Measurements from ENCODE around the gene SMNDC1.

Gene SMNDC1

GRCh38 chr10:110244550-110244949, 60.2 kb downstream of the SMNDC1 start:
- no peak for DNase-seq (ENCODE audit: low read depth, low spot score)
- Histone ChIP-seq H3K9ac (ENCODE audit: insufficient read length) (no peak overlapping the region), H3K36me3 (ENCODE audit: insufficient read depth, low read length) (no peaks in the 10 kb centered on the region; the same call in 1 of the 2 replicates), H3K4me3 (no peak overlapping the region), H3K27ac (no peak overlapping the region), H3K9me3 (ENCODE audit: low read depth, low read length) (no peaks in the 10 kb centered on the region)
- no peak for TF ChIP-seq POLR2AphosphoS5 (IDR thresholded peaks at IDR 0.05; ENCODE audit: borderline replicate concordance, low read depth, low read length)
- TF ChIP-seq FOXP2 (optimal IDR thresholded peaks at IDR 0.05; ENCODE audit: control extremely low read depth, extremely low read length, insufficient read depth) = no peak
- no peak for TF ChIP-seq EZH2 (IDR thresholded peaks at IDR 0.05)

DNA sequence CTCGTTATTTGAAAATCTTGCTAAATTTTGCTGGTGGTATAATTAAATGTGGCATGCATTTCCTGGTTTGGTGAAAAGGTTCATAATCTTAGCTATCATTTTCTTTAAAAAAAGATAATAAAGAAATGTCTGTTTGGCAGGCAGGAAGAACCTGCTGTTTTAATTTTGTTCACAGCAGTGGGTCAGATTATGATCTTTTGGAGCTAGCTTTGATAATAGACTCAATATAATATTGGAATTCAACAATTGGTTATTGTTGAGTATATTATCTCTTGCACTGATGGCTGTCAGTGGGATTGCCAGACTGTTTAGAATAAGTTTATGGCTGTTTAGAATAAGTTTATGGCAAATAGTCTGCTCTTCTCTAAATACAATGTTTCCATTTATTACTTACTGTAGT, 62.2 kb downstream of the SMNDC1 start:
- Histone ChIP-seq H3K27ac (no peak overlapping the region), H3K36me3 (ENCODE audit: insufficient read depth, low read length) (peaks cover 7% of the 10 kb centered on the region; the same call in 1 of the 2 replicates), H3K4me3 (no peak overlapping the region), H3K9me3 (ENCODE audit: low read depth, low read length) (no peaks in the 10 kb centered on the region), H3K9ac (ENCODE audit: insufficient read length) (no peak overlapping the region)
- DNase-seq (ENCODE audit: low read depth, low spot score) = no peak
- TF ChIP-seq FOXP2 (optimal IDR thresholded peaks at IDR 0.05; ENCODE audit: control extremely low read depth, extremely low read length, insufficient read depth) (no peak), EZH2 (IDR thresholded peaks at IDR 0.05) (no peak), POLR2AphosphoS5 (IDR thresholded peaks at IDR 0.05; ENCODE audit: borderline replicate concordance, low read depth, low read length) (no peak)

GRCh38 chr10:110241841-110242240, 62.9 kb downstream of the SMNDC1 start:
- H3K9ac ChIP-seq (ENCODE audit: insufficient read length) = no peak overlapping the region
- no peak overlapping the region for H3K4me3 ChIP-seq
- peaks cover 13% of the 10 kb centered on the region; the same call in 1 of the 2 replicates for H3K36me3 ChIP-seq (ENCODE audit: insufficient read depth, low read length)
- TF ChIP-seq FOXP2 (optimal IDR thresholded peaks at IDR 0.05; ENCODE audit: control extremely low read depth, extremely low read length, insufficient read depth) = no peak
- no peak for TF ChIP-seq POLR2AphosphoS5 (IDR thresholded peaks at IDR 0.05; ENCODE audit: borderline replicate concordance, low read depth, low read length)
- TF ChIP-seq EZH2 (IDR thresholded peaks at IDR 0.05) = no peak
- H3K27ac ChIP-seq = no peak overlapping the region
- no peaks in the 10 kb centered on the region for H3K9me3 ChIP-seq (ENCODE audit: low read depth, low read length)
- no peak for DNase-seq (ENCODE audit: low read depth, low spot score)

DNA sequence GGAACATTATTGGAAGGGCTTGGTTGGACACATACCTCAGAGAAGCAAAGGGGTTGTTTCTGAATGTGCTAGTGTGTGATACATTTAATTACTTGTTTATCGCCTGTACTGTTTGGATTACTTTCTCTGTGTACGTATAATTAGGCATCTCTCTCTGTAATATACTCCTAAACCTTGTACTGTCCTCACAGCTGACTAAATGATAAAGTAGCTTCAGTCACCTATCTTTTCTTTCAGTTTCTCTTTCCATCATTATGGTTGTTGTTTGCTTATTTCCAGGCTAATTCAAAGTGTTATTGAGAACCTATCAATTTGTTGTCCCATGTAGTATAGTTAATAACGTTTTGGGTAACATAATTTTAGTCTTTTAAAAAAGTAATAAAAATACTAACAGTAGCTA, 63.3 kb downstream of the SMNDC1 start:
- TF ChIP-seq FOXP2 (optimal IDR thresholded peaks at IDR 0.05; ENCODE audit: control extremely low read depth, extremely low read length, insufficient read depth) (no peak), EZH2 (IDR thresholded peaks at IDR 0.05) (no peak), POLR2AphosphoS5 (IDR thresholded peaks at IDR 0.05; ENCODE audit: borderline replicate concordance, low read depth, low read length) (no peak)
- no peak for DNase-seq (ENCODE audit: low read depth, low spot score)
- no peak overlapping the region for H3K27ac ChIP-seq
- H3K4me3 ChIP-seq = no peak overlapping the region
- no peak overlapping the region for H3K9ac ChIP-seq (ENCODE audit: insufficient read length)
- H3K9me3 ChIP-seq (ENCODE audit: low read depth, low read length) = no peaks in the 10 kb centered on the region
- peaks cover 13% of the 10 kb centered on the region; the same call in 1 of the 2 replicates for H3K36me3 ChIP-seq (ENCODE audit: insufficient read depth, low read length)

All from SK-N-MC (cell line).